Stomach (tissue), 19 donors: ENCODE measurements around the gene NUSAP1. TPM values are rescaled to one million over a fixed set of nuclear protein-coding genes. Genes with fewer than 3 reads are reported as not detected.
A peak's percentile ranks its signal among the peaks of the same experiment; 100 is the strongest.
"Not testable (repeated sequence)": the region's sequence is repeated elsewhere in the genome, so short reads cannot be mapped to it uniquely, and the experiment has no call there.

Source experiments
- DNase-seq, 2 donors: peaks; one replicate each; pipeline versions ENCODE4 v3.0.0 to v3.0.0-alpha.2; 2013 to 2019
- H3K27ac ChIP-seq, 5 donors: fragments of 200-600 bp in 4 of 5; sonication (generic) in 4 of 5; one replicate each; pipeline ENCODE4 v1.5.1; 2013 to 2019; ENCODE audit warnings: mild to moderate bottlenecking in 1 of 5, moderate library complexity in 1 of 5
- H3K27me3 ChIP-seq, 3 donors: fragments of 200-600 bp; sonication (generic); one replicate each; pipeline ENCODE4 v1.5.1; 2017 to 2019; ENCODE audit warnings: mixed run types in 1 of 3
- H3K36me3 ChIP-seq, 4 donors: fragments of 200-600 bp; sonication (generic); 1 replicate in 3 of 4; 2 replicates in 1 of 4; pipeline ENCODE4 v1.5.1; 2016 to 2019
- H3K4me1 ChIP-seq, 4 donors: fragments of 200-600 bp; sonication (generic); one replicate each; pipeline ENCODE4 v1.5.1; 2016 to 2019
- H3K4me3 ChIP-seq, 4 donors: fragments of 200-600 bp; sonication (generic) in 3 of 4; one replicate each; pipeline ENCODE4 v1.5.1; 2016 to 2019; ENCODE audit warnings: mild to moderate bottlenecking in 1 of 4
- H3K9me3 ChIP-seq, 4 donors: fragments of 200-600 bp; sonication (generic); one replicate each; pipeline ENCODE4 v1.5.1; 2016 to 2019
- CTCF ChIP-seq, 7 experiments: fragments of 450-650 bp in 4 of 7; fragments of 200-600 bp in 3 of 7; sonication (generic) in 3 of 7; IDR thresholded peaks; one replicate each; pipeline ENCODE4 v1.5.1; 2016 to 2019; ENCODE audit warnings: antibody characterized with exemption in 7 of 7, control low read depth in 2 of 7, mild to moderate bottlenecking in 1 of 7
- EP300 ChIP-seq: sonication (generic); formaldehyde crosslinking; IDR thresholded peaks from one replicate; pipeline ENCODE4 v1.6.1; 2017; ENCODE audit warnings: antibody characterized with exemption
- POLR2A ChIP-seq, 4 donors: fragments of 450-650 bp; IDR thresholded peaks; one replicate each; pipeline ENCODE4 v1.6.1; 2016; ENCODE audit warnings: antibody characterized with exemption in 4 of 4, control low read depth in 2 of 4, mild to moderate bottlenecking in 1 of 4, moderate library complexity in 1 of 4
- POLR2AphosphoS5 ChIP-seq, 3 donors: sonication (generic); formaldehyde crosslinking; IDR thresholded peaks; one replicate each; pipeline ENCODE4 v1.6.1; 2016; ENCODE audit warnings: antibody characterized with exemption in 3 of 3
- WGBS, 5 donors: extraction: QIAGEN DNeasy Blood & Tissue Kit in 3 of 5; methylation state at CpG; one replicate each; pipeline versions ENCODE4 v1.1.5 to v1.1.7; 2013 to 2018; 5-methylcytosine and 5-hydroxymethylcytosine counted together
- intact Hi-C: fragments of 100-400 bp; cut with DNase I; formaldehyde crosslinking; loops from one replicate; pipeline ENCODE4 v1.15.1; 2023; ENCODE audit warnings: low total_unique reads
- long read RNA-seq, 10 donors: transcript quantifications; one replicate each; lab custom pipeline, GENCODE V29; 2026
- polyA plus RNA-seq, 3 donors: library from polyadenylated mRNA; stranded (reverse); fragments of 200-250 nt; gene quantifications; one replicate each; pipeline ENCODE4 v1.2.3, GENCODE V29; 2013
- total RNA-seq, 5 donors: library from RNA; depleted of rRNA; stranded (reverse); fragments of >200 nt; gene quantifications; one replicate each; pipeline versions ENCODE4 v1.1.0 to v1.2.3, GENCODE V29; 2014 to 2016
- donor health status: healthy with polysubstance abuse.
- donor health status: Bipolar disorder and iron deficiency.
- donor health status: healthy.

Gene NUSAP1
- 10 to 100 TPM in 3 of 5 donors, 1 to 10 TPM in 2; 2.9 to 55.8 (median 33.4) TPM for total RNA-seq
- polyA plus RNA-seq, result 10 to 100 TPM in 1 of 3 donors, 1 to 10 TPM in 2; 3.4 to 18.5 (median 6.4) TPM
- long read RNA-seq, donor 1, partial matches to known transcripts, result 0 of 3 reads
- long read RNA-seq, donor 1, other reads (novel, unspliced or antisense), result 0 of 3 reads
- long read RNA-seq, donor 2, partial matches to known transcripts, result 0 of 7 reads
- long read RNA-seq, donor 2, other reads (novel, unspliced or antisense), result 0 of 7 reads
- long read RNA-seq, donor 3, partial matches to known transcripts, result 11 of 11 reads
- long read RNA-seq, donor 3, other reads (novel, unspliced or antisense), result 0 of 11 reads
- long read RNA-seq, donor 4, result 0 reads
- long read RNA-seq, donor 5, transcript NUSAP1-208 (11 exons, 1,629 nt), result major isoform, 8 of 11 reads
- long read RNA-seq, donor 5, partial matches to known transcripts, result 0 of 11 reads
- long read RNA-seq, donor 5, other reads (novel, unspliced or antisense), result 0 of 11 reads
- long read RNA-seq, donor 6, partial matches to known transcripts, result 58 of 97 reads
- long read RNA-seq, donor 6, other reads (novel, unspliced or antisense), result 32 of 97 reads
- long read RNA-seq, donor 7, partial matches to known transcripts, result 0 of 6 reads
- long read RNA-seq, donor 7, other reads (novel, unspliced or antisense), result 0 of 6 reads
- long read RNA-seq, donor 8, transcript NUSAP1-208 (11 exons, 1,629 nt), result major isoform, 5 of 60 reads
- long read RNA-seq, donor 8, transcript NUSAP1-202 (11 exons, 2,274 nt), result major isoform, 5 of 60 reads
- long read RNA-seq, donor 8, partial matches to known transcripts, result 47 of 60 reads
- long read RNA-seq, donor 8, other reads (novel, unspliced or antisense), result 0 of 60 reads
- long read RNA-seq, donor 9, partial matches to known transcripts, result 44 of 48 reads
- long read RNA-seq, donor 9, other reads (novel, unspliced or antisense), result 0 of 48 reads
- long read RNA-seq, donor 10, partial matches to known transcripts, result 17 of 20 reads
- long read RNA-seq, donor 10, other reads (novel, unspliced or antisense), result 0 of 20 reads

GRCh38 chr15:41332194-41333025 is at the start of gene NUSAP1, which contains the start of gene OIP5:
Gene NUSAP1 (plus strand): TSS chr15:41332881. CDS start chr15:41332958, 77 bp downstream.
Gene OIP5 (minus strand): TSS chr15:41332591. CDS start chr15:41332561, 30 bp downstream.
- intact Hi-C loops, result no loop called here
- peak within 1 kb of the TSS; percentile 58 to 85 (median 84) for H3K27ac ChIP-seq
- WGBS, 5 donors, result 0 to 1% (median 0%) methylated on average over 47 to 64 of the region's 64 CpGs

GRCh38 chr15:41282980-41283652 is 49.6 kb upstream of the NUSAP1 start:
- H3K9me3 ChIP-seq, intact Hi-C loops, H3K27me3 ChIP-seq: not testable (repeated sequence)
- H3K4me1 ChIP-seq, result peaks cover 9 to 43% (median 36%) of the 10 kb centered on the region in 4 donors
- peaks cover 36 to 54% (median 54%) of the 10 kb centered on the region in 4 donors for H3K36me3 ChIP-seq
- peak overlapping the region; percentile 80 to 98 (median 94) for H3K4me3 ChIP-seq
- peak in 1 of 2 donors; percentile 32 for DNase-seq
- peak overlapping the region; percentile 72 to 97 (median 96) for H3K27ac ChIP-seq
- WGBS, 5 donors, result 29 to 45% (median 41%) methylated on average over 19 of the region's 19 CpGs

More at GRCh38 chr15:41332194-41333025, at the start of gene NUSAP1, which contains the start of gene OIP5:
- Histone ChIP-seq H3K27me3 (no peaks in the 10 kb centered on the region), H3K4me1 (peaks cover 10 to 33% (median 20%) of the 10 kb centered on the region in 4 donors), H3K9me3 (no peaks in the 10 kb centered on the region), H3K4me3 (peak within 1 kb of the TSS; percentile 77 to 96 (median 86)), H3K36me3 (no peaks in the 10 kb centered on the region)
- peak; percentile 99 to 100 for DNase-seq
- peak in 2 of 4 donors; percentile 18 to 55 for TF ChIP-seq POLR2A (IDR thresholded peaks at IDR 0.05)
- peak in 5 of 7 experiments; percentile 52 to 78 (median 76) for TF ChIP-seq CTCF (IDR thresholded peaks at IDR 0.05)
- no peak for TF ChIP-seq EP300
- peak; percentile 66 to 80 (median 71) for TF ChIP-seq POLR2AphosphoS5 (IDR thresholded peaks at IDR 0.05)

GRCh38 chr15:41283653-41284426 is 48.8 kb upstream of the NUSAP1 start:
- peak overlapping the region; percentile 80 to 98 (median 94) for H3K4me3 ChIP-seq
- H3K9me3 ChIP-seq, result no peaks in the 10 kb centered on the region
- peak; percentile 99 to 100 for DNase-seq
- peaks cover 15 to 50% (median 43%) of the 10 kb centered on the region in 4 donors for H3K4me1 ChIP-seq
- peak; percentile 80 to 94 (median 92) for TF ChIP-seq POLR2AphosphoS5 (IDR thresholded peaks at IDR 0.05)
- peak in 2 of 4 donors; percentile 81 to 89 for TF ChIP-seq POLR2A (IDR thresholded peaks at IDR 0.05)
- TF ChIP-seq EP300, result no peak
- TF ChIP-seq CTCF (IDR thresholded peaks at IDR 0.05), result no peak
- peak overlapping the region; percentile 90 to 97 (median 96) for H3K27ac ChIP-seq
- WGBS, 5 donors, result 0 to 1% (median 0%) methylated on average over 36 to 61 of the region's 61 CpGs
- peaks cover 36 to 56% (median 54%) of the 10 kb centered on the region in 4 donors for H3K36me3 ChIP-seq
- intact Hi-C loops, result no loop called here
- no peaks in the 10 kb centered on the region for H3K27me3 ChIP-seq
